Muscle layer of duodenum (tissue), 2 donors: ENCODE measurements around the gene NXN.
"Not testable (repeated sequence)": the region's sequence is repeated elsewhere in the genome, so short reads cannot be mapped to it uniquely, and the experiment has no call there.

Experiments used
- H3K27ac ChIP-seq: one replicate; pipeline ENCODE4 v1.7.0; 2013; ENCODE audit warnings: mild to moderate bottlenecking, low read length
- H3K27me3 ChIP-seq: one replicate; pipeline ENCODE4 v1.7.0; 2013; ENCODE audit warnings: low read depth, mild to moderate bottlenecking, control low read depth, low read length
- H3K36me3 ChIP-seq, 2 donors: one replicate each; pipeline ENCODE4 v1.7.0; 2013; ENCODE audit warnings: low read length in 2 of 2, control low read depth in 1 of 2, mild to moderate bottlenecking in 1 of 2; ENCODE audit not compliant: insufficient read depth in 2 of 2, control insufficient read depth in 1 of 2
- H3K4me1 ChIP-seq, 2 donors: one replicate each; pipeline ENCODE4 v1.7.0; 2013; ENCODE audit warnings: low read length in 2 of 2, mild to moderate bottlenecking in 2 of 2, control low read depth in 1 of 2, moderate library complexity in 1 of 2; ENCODE audit not compliant: insufficient read depth in 2 of 2, control insufficient read depth in 1 of 2
- H3K4me3 ChIP-seq, 2 donors: one replicate each; pipeline ENCODE4 v1.7.0; 2013; ENCODE audit warnings: low read length in 2 of 2, low read depth in 1 of 2, mild to moderate bottlenecking in 1 of 2
- H3K9me3 ChIP-seq, 2 donors: one replicate each; pipeline ENCODE4 v1.7.0; 2013; ENCODE audit warnings: low read length in 2 of 2, control low read depth in 1 of 2, mild to moderate bottlenecking in 1 of 2; ENCODE audit not compliant: control insufficient read depth in 1 of 2
- donor health status: healthy.

Gene NXN

DNA sequence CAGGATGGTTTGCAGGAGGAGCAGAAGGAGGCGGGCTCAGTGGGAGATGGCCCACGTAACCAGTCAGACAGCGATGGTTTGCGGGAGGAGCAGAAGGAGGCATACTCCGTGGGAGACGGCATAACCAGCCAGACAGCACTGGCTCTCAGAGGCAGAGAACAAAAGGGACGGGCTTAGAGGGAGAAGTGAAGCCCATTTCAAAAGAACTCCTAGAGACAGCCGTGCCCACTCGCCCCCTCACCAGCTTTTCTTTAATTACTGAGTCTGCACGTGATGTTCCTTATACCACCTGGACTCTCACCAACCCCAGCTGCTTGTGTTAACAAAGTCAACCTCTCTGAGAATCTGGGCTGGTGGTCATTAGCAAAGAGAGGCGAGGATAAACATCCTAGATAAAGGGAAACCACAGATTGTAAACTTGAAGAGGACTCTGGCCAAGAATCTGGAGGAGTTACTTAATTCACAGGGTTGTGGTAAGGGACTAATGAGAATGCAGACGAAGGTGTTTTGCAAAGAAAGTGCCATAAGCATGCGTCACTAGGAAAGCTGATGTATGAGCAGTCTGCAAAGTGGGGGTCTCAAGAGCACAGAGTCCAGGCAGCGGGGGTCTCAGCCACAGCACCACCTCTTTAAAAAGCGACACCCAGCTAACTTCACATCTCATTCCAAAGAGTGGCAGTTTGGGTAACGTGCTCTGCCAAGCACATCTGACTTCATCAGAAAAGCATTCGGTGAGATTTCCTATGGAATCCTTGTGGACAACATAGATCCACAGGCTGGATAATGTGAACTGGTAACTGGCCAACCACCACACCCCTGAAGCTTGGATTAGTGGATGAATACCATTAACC lies 51.7 kb downstream of the NXN start:
- H3K4me3 ChIP-seq: no peak overlapping the region
- H3K9me3 ChIP-seq: no peaks in the 10 kb centered on the region
- no peaks in the 10 kb centered on the region for H3K27me3 ChIP-seq
- H3K36me3 ChIP-seq: no peaks in the 10 kb centered on the region
- peaks cover 4 to 8% of the 10 kb centered on the region in 2 donors for H3K4me1 ChIP-seq
- peak overlapping the region; percentile 73 for H3K27ac ChIP-seq

DNA sequence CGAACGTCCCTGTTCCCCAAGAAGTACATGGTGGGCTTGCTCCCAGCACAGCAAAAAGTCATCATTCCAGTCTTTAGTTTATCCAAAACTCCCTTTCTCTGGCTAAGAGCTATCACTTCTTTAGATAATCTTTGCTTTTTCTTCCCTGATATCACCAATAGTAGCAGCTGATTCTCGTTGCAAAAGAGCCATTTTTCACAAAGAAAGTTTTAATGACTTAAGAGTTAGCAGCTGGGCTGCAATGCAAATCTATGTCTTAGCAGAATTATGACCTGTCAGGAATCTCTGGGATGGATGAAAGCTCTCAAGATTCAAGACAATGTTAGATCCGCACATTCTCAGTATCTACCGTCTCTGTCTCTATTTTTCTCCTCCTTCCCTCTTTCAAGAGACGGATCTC lies 53.8 kb downstream of the NXN start:
- Histone ChIP-seq H3K27ac (no peak overlapping the region), H3K27me3 (no peaks in the 10 kb centered on the region), H3K4me3 (no peak overlapping the region), H3K36me3 (no peaks in the 10 kb centered on the region), H3K4me1 (peaks cover 4 to 13% of the 10 kb centered on the region in 2 donors), H3K9me3 (no peaks in the 10 kb centered on the region)

DNA sequence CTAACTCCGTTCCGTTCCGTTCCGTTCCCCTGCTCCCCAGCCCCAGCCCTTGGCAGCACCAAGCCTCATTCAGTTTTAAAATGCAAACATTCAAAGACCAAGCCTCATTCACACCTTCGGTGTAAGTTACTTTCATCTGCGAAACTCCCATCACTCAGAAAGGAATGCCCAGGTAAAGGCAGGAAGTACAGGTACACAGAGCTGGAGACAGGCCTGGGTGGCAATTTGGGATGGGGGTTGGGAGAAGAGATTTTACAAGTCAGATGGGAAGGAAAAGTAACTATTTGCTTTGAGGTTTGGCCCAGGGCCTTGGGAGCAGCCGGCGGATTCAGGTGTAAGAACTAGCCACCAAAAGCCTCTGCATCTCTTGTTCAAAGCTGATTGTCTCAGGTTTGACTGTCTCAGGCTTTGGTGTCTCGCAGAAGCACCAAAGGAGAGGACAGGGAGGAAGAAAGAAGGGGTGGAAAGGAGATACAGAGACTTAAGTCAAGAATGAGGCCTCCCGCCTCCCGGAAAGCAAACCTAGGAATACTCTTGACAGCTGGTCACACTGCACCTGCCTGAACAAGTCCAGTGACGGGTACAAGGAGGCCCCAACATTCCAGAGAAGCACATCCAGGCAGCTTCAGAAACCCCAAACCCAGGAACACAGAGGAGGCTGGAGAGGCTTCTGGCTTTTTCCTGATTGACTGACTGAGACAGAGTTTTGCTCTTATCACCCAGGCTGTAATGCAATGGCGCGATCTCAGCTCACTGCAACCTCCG lies 54.7 kb downstream of the NXN start:
- Histone ChIP-seq H3K4me3 (no peak overlapping the region), H3K27me3 (no peaks in the 10 kb centered on the region), H3K36me3 (no peaks in the 10 kb centered on the region), H3K4me1 (peaks cover 4 to 13% of the 10 kb centered on the region in 2 donors), H3K9me3 (no peaks in the 10 kb centered on the region), H3K27ac (no peak overlapping the region)

DNA sequence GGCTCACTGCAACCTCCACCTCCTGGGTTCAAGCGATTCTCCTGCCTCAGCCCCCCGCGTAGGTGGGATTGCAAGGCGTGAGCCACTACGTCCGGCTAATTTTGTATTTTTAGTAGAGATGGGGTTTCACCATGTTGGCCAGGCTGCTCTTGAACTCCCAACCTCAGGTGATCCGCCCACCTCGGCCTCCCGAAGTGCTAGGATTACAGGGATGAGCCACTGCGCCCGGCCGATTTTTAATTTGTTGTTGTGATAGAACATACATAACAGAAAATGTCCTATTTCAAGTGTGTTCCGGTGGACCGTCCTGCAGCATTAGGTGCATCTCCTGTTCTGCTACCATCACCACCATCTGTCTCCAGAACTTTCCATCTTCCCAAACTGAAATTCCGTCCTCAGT lies 55.3 kb downstream of the NXN start:
- not testable (repeated sequence) for H3K36me3 ChIP-seq, H3K27me3 ChIP-seq, H3K4me3 ChIP-seq, H3K9me3 ChIP-seq, H3K27ac ChIP-seq
- peaks cover 4 to 13% of the 10 kb centered on the region in 2 donors for H3K4me1 ChIP-seq

DNA sequence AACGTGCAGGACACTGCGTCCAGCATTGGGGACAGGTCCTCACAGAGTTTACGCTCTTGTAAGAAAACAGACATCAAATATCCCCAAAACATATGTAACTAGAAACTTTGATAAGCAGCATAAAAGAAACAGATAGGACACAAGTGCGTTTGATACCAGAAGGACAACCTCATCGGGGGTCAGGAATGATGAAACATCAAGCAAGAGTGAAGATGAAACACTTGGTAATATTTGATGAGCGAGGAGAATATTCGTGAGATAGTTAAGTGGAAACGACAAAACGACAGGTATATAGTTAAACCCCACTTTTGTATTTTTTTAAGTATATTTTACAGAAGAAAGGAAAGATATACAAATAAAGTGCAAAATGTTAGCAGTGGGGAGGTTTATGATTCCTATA lies 55.9 kb downstream of the NXN start:
- no peaks in the 10 kb centered on the region for H3K36me3 ChIP-seq
- no peaks in the 10 kb centered on the region for H3K9me3 ChIP-seq
- peaks cover 4 to 13% of the 10 kb centered on the region in 2 donors for H3K4me1 ChIP-seq
- H3K4me3 ChIP-seq: no peak overlapping the region
- H3K27me3 ChIP-seq: no peaks in the 10 kb centered on the region
- no peak overlapping the region for H3K27ac ChIP-seq

DNA sequence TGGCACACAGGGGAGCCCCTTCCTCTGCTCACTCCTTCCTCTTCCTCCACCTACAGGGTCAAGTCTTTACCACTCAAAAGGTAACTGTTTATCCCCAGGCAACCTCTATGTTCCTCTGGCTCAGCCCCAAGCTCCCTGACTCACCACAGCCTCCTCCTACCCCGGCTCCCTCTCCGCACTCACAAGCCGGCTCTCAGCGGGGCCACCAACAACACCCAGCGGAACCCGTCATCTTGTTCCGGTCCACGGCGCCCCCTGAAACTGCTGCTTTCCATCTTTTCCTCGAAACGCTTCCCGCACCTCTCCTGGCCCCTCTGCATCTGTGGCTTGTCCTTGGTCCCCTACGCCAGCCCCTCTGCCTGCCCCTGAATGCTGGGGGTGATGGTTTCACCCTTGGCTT lies 58.4 kb downstream of the NXN start:
- Histone ChIP-seq H3K27me3 (no peaks in the 10 kb centered on the region), H3K4me3 (no peak overlapping the region), H3K27ac (no peak overlapping the region), H3K9me3 (no peaks in the 10 kb centered on the region), H3K4me1 (peaks cover 0 to 12% of the 10 kb centered on the region in 2 donors), H3K36me3 (no peaks in the 10 kb centered on the region)

DNA sequence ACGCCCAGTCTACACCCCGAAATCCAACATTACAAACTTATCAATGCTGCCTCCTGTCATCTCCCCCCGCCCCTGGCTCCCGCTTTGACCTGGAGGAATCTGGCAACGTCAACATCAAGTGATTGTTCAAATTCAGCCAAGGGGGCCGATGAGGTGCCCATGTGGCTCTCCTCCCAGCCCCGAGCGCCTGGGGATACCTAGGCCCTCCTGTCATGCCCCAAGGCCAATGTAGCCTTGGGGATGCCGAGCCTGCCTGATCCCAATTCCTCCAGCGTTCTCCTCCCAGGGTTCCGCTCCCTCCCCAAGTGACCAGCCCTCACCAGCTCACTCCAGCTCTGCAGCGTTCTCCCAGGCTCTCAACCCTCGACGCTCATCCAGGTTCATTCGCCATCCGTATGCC lies 59.4 kb downstream of the NXN start:
- no peaks in the 10 kb centered on the region for H3K36me3 ChIP-seq
- no peak overlapping the region for H3K27ac ChIP-seq

DNA sequence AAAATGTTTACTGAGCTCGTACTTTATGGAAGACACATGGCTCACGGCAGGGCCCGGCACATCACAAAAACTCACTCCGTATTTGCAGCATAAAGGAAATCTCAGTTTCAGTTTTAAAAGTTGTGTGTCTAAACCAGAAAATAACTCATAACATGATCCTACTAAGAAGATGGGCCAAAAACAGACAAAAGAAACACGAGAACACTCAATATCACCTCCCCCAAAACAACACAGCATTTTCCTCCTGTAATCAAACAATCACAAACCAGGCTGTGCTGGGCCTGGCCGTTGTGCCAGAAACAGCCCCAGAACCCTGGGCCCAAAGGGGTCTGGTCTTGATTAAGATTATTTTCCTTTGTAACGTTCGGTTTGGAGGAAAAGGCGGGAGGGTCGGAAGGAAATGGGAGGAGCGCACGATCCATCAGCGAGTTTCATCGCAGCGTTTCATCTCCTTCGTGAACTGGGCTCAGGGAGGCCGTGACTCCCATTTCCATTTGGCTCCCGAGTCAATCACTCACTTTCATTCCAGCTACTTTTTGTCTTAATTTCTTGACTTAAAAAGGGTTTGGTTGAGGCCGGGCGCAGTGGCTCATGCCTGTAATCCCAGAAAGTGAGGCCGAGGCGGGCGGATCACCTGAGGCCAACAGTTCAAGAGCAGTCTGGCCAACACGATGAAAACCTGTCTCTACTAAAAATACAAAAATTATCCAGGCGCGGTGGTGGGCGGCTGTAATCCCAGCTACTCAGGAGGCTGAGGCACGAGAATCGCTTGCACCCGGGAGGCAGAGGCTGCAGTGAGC lies 61.4 kb downstream of the NXN start:
- H3K4me1 ChIP-seq: peaks cover 0 to 23% of the 10 kb centered on the region in 2 donors
- no peaks in the 10 kb centered on the region for H3K36me3 ChIP-seq
- no peak overlapping the region for H3K4me3 ChIP-seq
- peak overlapping the region; percentile 51 for H3K27ac ChIP-seq
- H3K9me3 ChIP-seq: no peaks in the 10 kb centered on the region
- H3K27me3 ChIP-seq: no peaks in the 10 kb centered on the region

More for the DNA sequence above, 59.4 kb downstream of the NXN start:
- no peaks in the 10 kb centered on the region for H3K9me3 ChIP-seq
- H3K4me1 ChIP-seq: peaks cover 0 to 21% of the 10 kb centered on the region in 2 donors
- H3K27me3 ChIP-seq: no peaks in the 10 kb centered on the region
- H3K4me3 ChIP-seq: no peak overlapping the region

DNA sequence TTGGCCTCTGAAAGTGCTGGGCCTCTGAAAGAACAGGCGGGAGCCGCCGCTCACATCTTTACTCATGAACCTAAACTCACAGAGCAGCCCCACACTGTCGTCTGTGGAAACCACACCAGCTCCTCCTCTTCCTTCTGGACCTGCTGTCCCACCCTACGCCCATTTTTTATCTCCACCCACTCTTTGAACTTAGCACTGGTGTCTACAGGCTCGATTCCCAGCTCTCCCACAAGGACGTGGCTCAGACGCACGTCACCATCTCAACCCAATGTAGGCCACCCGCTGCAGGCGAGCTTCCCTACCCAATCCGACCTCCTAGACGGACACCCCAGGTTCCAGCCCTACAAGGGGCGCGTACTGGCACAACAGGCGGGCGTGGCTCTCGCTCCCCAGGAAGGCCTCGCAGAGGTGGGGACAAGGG lies 62.2 kb downstream of the NXN start:
- Histone ChIP-seq H3K36me3 (no peaks in the 10 kb centered on the region), H3K4me1 (peaks cover 0 to 23% of the 10 kb centered on the region in 2 donors), H3K27me3 (no peaks in the 10 kb centered on the region), H3K4me3 (no peak overlapping the region), H3K27ac (peak overlapping the region; percentile 51), H3K9me3 (no peaks in the 10 kb centered on the region)

DNA sequence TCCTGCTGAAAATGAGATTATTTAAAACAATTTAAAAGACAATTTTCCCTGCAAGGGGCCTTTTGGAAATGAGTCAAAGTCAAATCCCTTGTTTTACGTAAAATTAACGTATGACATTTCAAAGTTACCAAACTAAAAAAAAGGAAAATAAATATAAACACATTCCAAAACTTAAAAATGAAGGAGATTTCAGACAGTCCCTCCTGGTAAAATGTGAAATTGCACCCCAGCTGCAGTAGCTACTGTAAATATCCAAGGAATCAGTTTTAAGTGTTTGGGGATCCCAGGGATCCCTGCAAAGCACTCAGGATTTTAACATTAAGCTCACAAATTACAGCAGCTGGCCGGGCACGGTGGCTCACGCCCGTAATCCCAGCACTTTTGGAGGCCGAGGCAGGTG lies 63.3 kb downstream of the NXN start:
- H3K27ac ChIP-seq: peak overlapping the region; percentile 69
- H3K9me3 ChIP-seq: no peaks in the 10 kb centered on the region
- H3K27me3 ChIP-seq: no peaks in the 10 kb centered on the region
- no peak overlapping the region for H3K4me3 ChIP-seq
- H3K4me1 ChIP-seq: peaks cover 0 to 22% of the 10 kb centered on the region in 2 donors
- no peaks in the 10 kb centered on the region for H3K36me3 ChIP-seq
